H9 (cell line): ENCODE results near the gene ZBBX. TPM values are rescaled to one million over a fixed set of nuclear protein-coding genes. Genes with fewer than 3 reads are reported as not detected.

Experiments used
- DNase-seq: peaks from one replicate; pipeline ENCODE4 v3.0.0-alpha.2; 2017
- H2AFZ ChIP-seq: one replicate; pipeline ENCODE4 v1.6.1; 2013; ENCODE audit warnings: mild to moderate bottlenecking, low read length, control low read depth, moderate library complexity
- H2AK5ac ChIP-seq: 2 replicates; pipeline ENCODE4 v1.6.1; 2013; ENCODE audit warnings: low read length, control low read depth, mixed read lengths; ENCODE audit not compliant: insufficient read length
- H2BK120ac ChIP-seq: one replicate; pipeline ENCODE4 v1.6.1; 2013; ENCODE audit warnings: low read depth, mild to moderate bottlenecking, low read length, control low read depth, inconsistent platforms; ENCODE audit not compliant: poor library complexity, severe bottlenecking
- H2BK12ac ChIP-seq: 2 replicates; pipeline ENCODE4 v1.6.1; 2013; ENCODE audit warnings: low read length, control low read depth, mixed read lengths, low read depth; ENCODE audit not compliant: insufficient read length
- H2BK15ac ChIP-seq: 2 replicates; pipeline ENCODE4 v1.6.1; 2013; ENCODE audit warnings: low read depth, low read length, control low read depth
- H2BK20ac ChIP-seq: one replicate; pipeline ENCODE4 v1.6.1; 2013; ENCODE audit warnings: low read depth, mild to moderate bottlenecking, low read length, control low read depth, inconsistent platforms; ENCODE audit not compliant: poor library complexity, severe bottlenecking
- H2BK5ac ChIP-seq: 2 replicates; pipeline ENCODE4 v1.6.1; 2013; ENCODE audit warnings: low read length, control low read depth, mixed read lengths; ENCODE audit not compliant: insufficient read length
- H3K14ac ChIP-seq: 2 replicates; pipeline ENCODE4 v1.6.1; 2013; ENCODE audit warnings: low read length, control low read depth; ENCODE audit not compliant: insufficient read depth
- H3K18ac ChIP-seq: 2 replicates; pipeline ENCODE4 v1.6.1; 2013; ENCODE audit warnings: low read depth, mild to moderate bottlenecking, mixed read lengths, low read length, control low read depth; ENCODE audit not compliant: insufficient read length
- H3K23ac ChIP-seq: 2 replicates; pipeline ENCODE4 v1.6.1; 2013; ENCODE audit warnings: low read length, control low read depth, mixed read lengths, low read depth; ENCODE audit not compliant: insufficient read length
- H3K23me2 ChIP-seq: 2 replicates; pipeline ENCODE4 v1.6.1; 2013; ENCODE audit warnings: low read depth, mild to moderate bottlenecking, mixed read lengths, low read length, control low read depth; ENCODE audit not compliant: insufficient read length, poor library complexity, severe bottlenecking
- H3K27ac ChIP-seq: 2 replicates; pipeline ENCODE4 v1.5.1; 2013; ENCODE audit warnings: low read length, control low read depth, mixed read lengths, low read depth; ENCODE audit not compliant: insufficient read length
- H3K27me3 ChIP-seq: 2 replicates; pipeline ENCODE4 v1.6.1; 2013; ENCODE audit warnings: low read length, control low read depth, inconsistent platforms; ENCODE audit not compliant: insufficient read depth
- H3K4ac ChIP-seq: 2 replicates; pipeline ENCODE4 v1.6.1; 2013; ENCODE audit warnings: low read depth, mild to moderate bottlenecking, control low read depth, inconsistent platforms, low read length, moderate library complexity
- H3K4me1 ChIP-seq: 2 replicates; pipeline ENCODE4 v1.6.1; 2013; ENCODE audit warnings: low read length, control low read depth, inconsistent platforms; ENCODE audit not compliant: insufficient read depth
- H3K4me2 ChIP-seq: 2 replicates; pipeline ENCODE4 v1.6.1; 2013; ENCODE audit warnings: low read length, control low read depth, mixed read lengths; ENCODE audit not compliant: insufficient read length, insufficient read depth
- H3K56ac ChIP-seq: 2 replicates; pipeline ENCODE4 v1.6.1; 2013; ENCODE audit warnings: low read depth, mild to moderate bottlenecking, mixed read lengths, low read length, control low read depth; ENCODE audit not compliant: insufficient read length
- H3K79me1 ChIP-seq: 2 replicates; pipeline ENCODE4 v1.6.1; 2013; ENCODE audit warnings: low read depth, mild to moderate bottlenecking, moderate library complexity, low read length, control low read depth, inconsistent platforms; ENCODE audit not compliant: insufficient read depth, poor library complexity, severe bottlenecking
- H3K79me2 ChIP-seq: 2 replicates; pipeline ENCODE4 v1.6.1; 2013; ENCODE audit warnings: low read length, control low read depth, inconsistent platforms; ENCODE audit not compliant: insufficient read depth
- H3K9ac ChIP-seq: 2 replicates; pipeline ENCODE4 v1.6.1; 2013; ENCODE audit warnings: low read length, control low read depth, mixed read lengths; ENCODE audit not compliant: insufficient read length; ENCODE audit errors: extremely low read depth
- H3K9me3 ChIP-seq: one replicate; pipeline ENCODE4 v1.6.1; 2013; ENCODE audit warnings: low read depth, low read length, inconsistent platforms; ENCODE audit not compliant: control insufficient read depth
- H3T11ph ChIP-seq: one replicate; pipeline ENCODE4 v1.6.1; 2013; ENCODE audit warnings: mild to moderate bottlenecking, low read length, control low read depth, inconsistent platforms
- H4K20me1 ChIP-seq: one replicate; pipeline ENCODE4 v1.6.1; 2013; ENCODE audit not compliant: control insufficient read depth, insufficient read length, insufficient read depth
- H4K5ac ChIP-seq: 2 replicates; pipeline ENCODE4 v1.6.1; 2013; ENCODE audit warnings: low read depth, mild to moderate bottlenecking, mixed read lengths, low read length, control low read depth; ENCODE audit not compliant: insufficient read length
- H4K8ac ChIP-seq: replicated peaks from 2 replicates; pipeline ENCODE4 v1.6.1; 2013; ENCODE audit warnings: low read length, control low read depth, mixed read lengths, low read depth; ENCODE audit not compliant: insufficient read length
- H4K91ac ChIP-seq: 2 replicates; pipeline ENCODE4 v1.6.1; 2013; ENCODE audit warnings: low read depth, mild to moderate bottlenecking, moderate library complexity, mixed read lengths, low read length, control low read depth; ENCODE audit not compliant: insufficient read length
- H3K27ac Mint-ChIP-seq, 3 experiments: 2 replicates in 2 of 3; 3 replicates in 1 of 3; pipeline ENCODE4 v1.8.0; 2020 to 2021; ENCODE audit warnings: mixed read lengths in 3 of 3, mild to moderate bottlenecking in 1 of 3, moderate library complexity in 1 of 3
- H3K27me3 Mint-ChIP-seq: 2 replicates; pipeline ENCODE4 v1.8.0; 2021; ENCODE audit warnings: low read depth, mild to moderate bottlenecking, moderate library complexity, mixed read lengths
- H3K36me3 Mint-ChIP-seq, 3 experiments: 2 replicates in 2 of 3; 3 replicates in 1 of 3; pipeline ENCODE4 v1.8.0; 2020 to 2021; ENCODE audit warnings: low read depth in 3 of 3, mixed read lengths in 3 of 3; ENCODE audit not compliant: insufficient read depth in 1 of 3
- H3K4me1 Mint-ChIP-seq, 2 experiments: 2 replicates each; pipeline ENCODE4 v1.8.0; 2020; ENCODE audit warnings: mixed read lengths in 2 of 2
- H3K4me3 Mint-ChIP-seq, 2 experiments: 2 replicates in 1 of 2; 3 replicates in 1 of 2; pipeline ENCODE4 v1.8.0; 2020 to 2021; ENCODE audit warnings: mild to moderate bottlenecking in 2 of 2, mixed read lengths in 2 of 2, moderate library complexity in 1 of 2
- H3K9me3 Mint-ChIP-seq, 2 experiments: 2 replicates in 1 of 2; 3 replicates in 1 of 2; pipeline ENCODE4 v1.8.0; 2020; ENCODE audit warnings: mild to moderate bottlenecking in 2 of 2, mixed read lengths in 2 of 2, moderate library complexity in 1 of 2
- CTCF ChIP-seq: fragments of 200-600 bp; sonication (generic); conservative IDR thresholded peaks from 3 replicates; pipeline ENCODE4 v1.8.0; 2021; ENCODE audit warnings: antibody characterized with exemption, mild to moderate bottlenecking
- WGBS: extraction: QIAGEN DNeasy Blood & Tissue Kit; methylation state at CpG from one replicate; pipeline ENCODE4 v1.1.7; 2013; ENCODE audit warnings: missing lambda C conversion rate, low lambda C conversion rate, mixed read lengths; ENCODE audit not compliant: insufficient read length; ENCODE audit errors: extremely low coverage; 5-methylcytosine and 5-hydroxymethylcytosine counted together
- total RNA-seq: library from RNA; stranded (reverse); gene quantifications from 2 replicates; pipeline ENCODE4 v1.2.1, GENCODE V29; 2021

ZBBX gene
- total RNA-seq, 1 experiment from 2014 or later: 2.4 TPM

GRCh38 chr3:167350245-167350862 lies 29.7 kb downstream of the ZBBX start:
- peak; percentile 91 for TF ChIP-seq CTCF
- no peak overlapping the region for H3K56ac ChIP-seq
- no peaks in the 10 kb centered on the region for H3K4me1 ChIP-seq
- no peak overlapping the region for H2BK20ac ChIP-seq
- DNase-seq: no peak
- H3K79me1 ChIP-seq: no peaks in the 10 kb centered on the region
- H2AFZ ChIP-seq: no peak overlapping the region
- H3K9me3 ChIP-seq: no peaks in the 10 kb centered on the region
- no peak overlapping the region for H2BK120ac ChIP-seq
- H3K27me3 ChIP-seq: no peaks in the 10 kb centered on the region
- H3K4me1 Mint-ChIP-seq: no peaks in the 10 kb centered on the region
- H3K4ac ChIP-seq: no peak overlapping the region
- no peak overlapping the region for H3K27ac ChIP-seq
- no peaks in the 10 kb centered on the region for H4K20me1 ChIP-seq
- no peak overlapping the region for H2BK12ac ChIP-seq
- H3K18ac ChIP-seq: no peak overlapping the region
- H4K91ac ChIP-seq: no peak overlapping the region
- no peaks in the 10 kb centered on the region for H3K27me3 Mint-ChIP-seq
- H3T11ph ChIP-seq: no peak overlapping the region
- H3K9ac ChIP-seq: no peak overlapping the region
- H2AK5ac ChIP-seq: no peak overlapping the region
- no peaks in the 10 kb centered on the region for H3K36me3 Mint-ChIP-seq
- H2BK15ac ChIP-seq: no peak overlapping the region
- no CpG with 5 or more reads among the region's 2 CpGs for WGBS
- no peak overlapping the region for H3K14ac ChIP-seq
- no peak overlapping the region for H3K4me2 ChIP-seq
- H3K27ac Mint-ChIP-seq: no peak overlapping the region
- H3K79me2 ChIP-seq: no peaks in the 10 kb centered on the region
- H3K9me3 Mint-ChIP-seq: no peaks in the 10 kb centered on the region
- H4K8ac ChIP-seq: no peak overlapping the region
- no peaks in the 10 kb centered on the region for H3K23me2 ChIP-seq
- H3K4me3 Mint-ChIP-seq: no peak overlapping the region
- no peak overlapping the region for H2BK5ac ChIP-seq
- no peak overlapping the region for H3K23ac ChIP-seq
- no peak overlapping the region for H4K5ac ChIP-seq
